ENCODE measurements around the gene KIF16B.

KIF16B gene

GRCh38 chr20:16404171-16404570 lies 169.1 kb downstream of the KIF16B start:
- H3K36me3 ChIP-seq (ENCODE audit: control insufficient read depth in 2 of 2, insufficient read depth in 1 of 2, low read length in 2 of 2) = peaks cover 0 to 47% of the 10 kb centered on the region in 2 experiments; a peak in 1 of 3 replicates
- no peaks in the 10 kb centered on the region for H3K9me3 ChIP-seq (ENCODE audit: control insufficient read depth, insufficient read depth, low read depth, low read length)
- CTCF ChIA-PET = no interaction called here
- TF ChIP-seq ZNF175 (tag by site-specific recombination; IDR thresholded peaks at IDR 0.05) = no peak
- no peak for TF ChIP-seq ZNF223 (tag by site-specific recombination; IDR thresholded peaks at IDR 0.05)
- TF ChIP-seq ZBTB8A (tag by site-specific recombination; IDR thresholded peaks at IDR 0.05) = no peak
- TF ChIP-seq ZNF423 (tag by site-specific recombination; IDR thresholded peaks at IDR 0.05) = no peak
- TF ChIP-seq, protein P1, sequence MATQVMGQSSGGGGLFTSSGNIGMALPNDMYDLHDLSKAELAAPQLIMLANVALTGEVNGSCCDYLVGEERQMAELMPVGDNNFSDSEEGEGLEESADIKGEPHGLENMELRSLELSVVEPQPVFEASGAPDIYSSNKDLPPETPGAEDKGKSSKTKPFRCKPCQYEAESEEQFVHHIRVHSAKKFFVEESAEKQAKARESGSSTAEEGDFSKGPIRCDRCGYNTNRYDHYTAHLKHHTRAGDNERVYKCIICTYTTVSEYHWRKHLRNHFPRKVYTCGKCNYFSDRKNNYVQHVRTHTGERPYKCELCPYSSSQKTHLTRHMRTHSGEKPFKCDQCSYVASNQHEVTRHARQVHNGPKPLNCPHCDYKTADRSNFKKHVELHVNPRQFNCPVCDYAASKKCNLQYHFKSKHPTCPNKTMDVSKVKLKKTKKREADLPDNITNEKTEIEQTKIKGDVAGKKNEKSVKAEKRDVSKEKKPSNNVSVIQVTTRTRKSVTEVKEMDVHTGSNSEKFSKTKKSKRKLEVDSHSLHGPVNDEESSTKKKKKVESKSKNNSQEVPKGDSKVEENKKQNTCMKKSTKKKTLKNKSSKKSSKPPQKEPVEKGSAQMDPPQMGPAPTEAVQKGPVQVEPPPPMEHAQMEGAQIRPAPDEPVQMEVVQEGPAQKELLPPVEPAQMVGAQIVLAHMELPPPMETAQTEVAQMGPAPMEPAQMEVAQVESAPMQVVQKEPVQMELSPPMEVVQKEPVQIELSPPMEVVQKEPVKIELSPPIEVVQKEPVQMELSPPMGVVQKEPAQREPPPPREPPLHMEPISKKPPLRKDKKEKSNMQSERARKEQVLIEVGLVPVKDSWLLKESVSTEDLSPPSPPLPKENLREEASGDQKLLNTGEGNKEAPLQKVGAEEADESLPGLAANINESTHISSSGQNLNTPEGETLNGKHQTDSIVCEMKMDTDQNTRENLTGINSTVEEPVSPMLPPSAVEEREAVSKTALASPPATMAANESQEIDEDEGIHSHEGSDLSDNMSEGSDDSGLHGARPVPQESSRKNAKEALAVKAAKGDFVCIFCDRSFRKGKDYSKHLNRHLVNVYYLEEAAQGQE (tag by site-specific recombination; IDR thresholded peaks at IDR 0.05) = no peak
- TF ChIP-seq ZNF274 (IDR thresholded peaks at IDR 0.05; ENCODE audit: low read length) = no peak
- TF ChIP-seq ZNF274 (tag by site-specific recombination; IDR thresholded peaks at IDR 0.05; ENCODE audit: borderline replicate concordance) = no peak
- no peak for TF ChIP-seq ZNF514 (tag by site-specific recombination; IDR thresholded peaks at IDR 0.05)
- TF ChIP-seq, protein P2, sequence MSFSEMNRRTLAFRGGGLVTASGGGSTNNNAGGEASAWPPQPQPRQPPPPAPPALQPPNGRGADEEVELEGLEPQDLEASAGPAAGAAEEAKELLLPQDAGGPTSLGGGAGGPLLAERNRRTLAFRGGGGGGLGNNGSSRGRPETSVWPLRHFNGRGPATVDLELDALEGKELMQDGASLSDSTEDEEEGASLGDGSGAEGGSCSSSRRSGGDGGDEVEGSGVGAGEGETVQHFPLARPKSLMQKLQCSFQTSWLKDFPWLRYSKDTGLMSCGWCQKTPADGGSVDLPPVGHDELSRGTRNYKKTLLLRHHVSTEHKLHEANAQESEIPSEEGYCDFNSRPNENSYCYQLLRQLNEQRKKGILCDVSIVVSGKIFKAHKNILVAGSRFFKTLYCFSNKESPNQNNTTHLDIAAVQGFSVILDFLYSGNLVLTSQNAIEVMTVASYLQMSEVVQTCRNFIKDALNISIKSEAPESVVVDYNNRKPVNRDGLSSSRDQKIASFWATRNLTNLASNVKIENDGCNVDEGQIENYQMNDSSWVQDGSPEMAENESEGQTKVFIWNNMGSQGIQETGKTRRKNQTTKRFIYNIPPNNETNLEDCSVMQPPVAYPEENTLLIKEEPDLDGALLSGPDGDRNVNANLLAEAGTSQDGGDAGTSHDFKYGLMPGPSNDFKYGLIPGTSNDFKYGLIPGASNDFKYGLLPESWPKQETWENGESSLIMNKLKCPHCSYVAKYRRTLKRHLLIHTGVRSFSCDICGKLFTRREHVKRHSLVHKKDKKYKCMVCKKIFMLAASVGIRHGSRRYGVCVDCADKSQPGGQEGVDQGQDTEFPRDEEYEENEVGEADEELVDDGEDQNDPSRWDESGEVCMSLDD (tag by site-specific recombination; IDR thresholded peaks at IDR 0.05) = no peak
- TF ChIP-seq ZNF174 (tag by site-specific recombination; IDR thresholded peaks at IDR 0.05) = no peak
- no peak for TF ChIP-seq ZBTB21 (tag by site-specific recombination; IDR thresholded peaks at IDR 0.05)
- TF ChIP-seq ZNF157 (tag by site-specific recombination; IDR thresholded peaks at IDR 0.05) = no peak
- no peak for TF ChIP-seq ZNF530 (tag by site-specific recombination; IDR thresholded peaks at IDR 0.05; ENCODE audit: low read depth)
- TF ChIP-seq ZNF561 (tag by site-specific recombination; IDR thresholded peaks at IDR 0.05; ENCODE audit: borderline replicate concordance) = no peak
- no peak for TF ChIP-seq PRDM4 (tag by site-specific recombination; IDR thresholded peaks at IDR 0.05)
- TF ChIP-seq ZSCAN16 (tag by site-specific recombination; IDR thresholded peaks at IDR 0.05) = no peak
- TF ChIP-seq ZNF704 (tag by site-specific recombination; IDR thresholded peaks at IDR 0.05) = no peak
- no peak for TF ChIP-seq SP3 (tag by site-specific recombination; IDR thresholded peaks at IDR 0.05)
- TF ChIP-seq GLI2 (tag by site-specific recombination; IDR thresholded peaks at IDR 0.05; ENCODE audit: borderline replicate concordance, low read depth) = no peak
- no peak for TF ChIP-seq ZNF785 (tag by site-specific recombination; IDR thresholded peaks at IDR 0.05)
- TF ChIP-seq ZSCAN30 (tag by site-specific recombination; IDR thresholded peaks at IDR 0.05) = no peak
- POLR2A ChIA-PET = no interaction called here
- no peak overlapping the region for H3K4me3 ChIP-seq (ENCODE audit: low read depth, low read length)
- H3K27ac ChIP-seq (ENCODE audit: extremely low read depth, low read depth, low read length) = no peak overlapping the region
- H3K4me1 ChIP-seq (ENCODE audit: control insufficient read depth, insufficient read depth, low read length) = no peaks in the 10 kb centered on the region

All from HEK293 (cell line).